ENCODE measurements around the gene IKZF2.

DNA sequence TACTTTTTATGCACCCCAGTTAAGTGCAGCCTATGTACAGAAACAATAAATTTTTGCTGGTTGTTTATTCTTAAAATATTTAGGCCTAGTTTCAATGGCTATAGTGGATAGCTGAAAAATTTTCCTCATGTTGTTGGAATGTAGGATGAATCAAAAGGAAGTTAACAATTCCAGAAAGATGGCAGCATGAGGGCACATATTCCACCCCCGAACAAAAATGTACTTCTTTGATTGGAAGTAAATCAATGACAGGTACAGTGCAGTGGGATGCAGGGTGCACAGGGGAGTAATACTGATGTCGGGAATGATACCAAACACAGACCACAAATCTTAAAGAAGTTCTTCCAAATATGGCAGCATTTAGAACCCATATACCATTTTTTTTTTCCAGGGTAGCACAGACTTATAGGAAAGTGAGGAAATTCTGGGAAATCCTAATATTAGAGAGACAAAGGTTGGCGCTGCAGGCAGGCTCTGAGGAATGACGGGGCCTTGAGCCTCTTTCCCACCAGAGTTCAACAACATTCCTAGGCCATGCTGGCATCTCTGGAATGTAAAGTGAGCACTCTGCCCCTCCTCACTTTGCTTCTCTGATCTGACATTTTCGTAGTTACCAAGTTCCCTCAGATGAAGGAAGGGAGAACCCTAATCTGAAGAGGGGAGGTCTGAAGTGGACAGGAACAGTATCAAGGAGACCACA is 36.6 kb upstream of the IKZF2 start:
- TF ChIP-seq EGR1 (IDR thresholded peaks at IDR 0.05; ENCODE audit: low read depth in 2 of 2) (no peak), CTCF (IDR thresholded peaks at IDR 0.05; ENCODE audit: low read depth, low read length, missing input control) (no peak), YY1 (IDR thresholded peaks at IDR 0.05) (no peak), JUND (IDR thresholded peaks at IDR 0.05) (no peak), TAF1 (conservative IDR thresholded peaks at IDR 0.05) (no peak), RXRA (IDR thresholded peaks at IDR 0.05) (no peak), GABPA (IDR thresholded peaks at IDR 0.05 in 1 of 2, conservative IDR thresholded peaks at IDR 0.05 in 1 of 2) (no peak)
- TF ChIP-seq, protein P1, sequence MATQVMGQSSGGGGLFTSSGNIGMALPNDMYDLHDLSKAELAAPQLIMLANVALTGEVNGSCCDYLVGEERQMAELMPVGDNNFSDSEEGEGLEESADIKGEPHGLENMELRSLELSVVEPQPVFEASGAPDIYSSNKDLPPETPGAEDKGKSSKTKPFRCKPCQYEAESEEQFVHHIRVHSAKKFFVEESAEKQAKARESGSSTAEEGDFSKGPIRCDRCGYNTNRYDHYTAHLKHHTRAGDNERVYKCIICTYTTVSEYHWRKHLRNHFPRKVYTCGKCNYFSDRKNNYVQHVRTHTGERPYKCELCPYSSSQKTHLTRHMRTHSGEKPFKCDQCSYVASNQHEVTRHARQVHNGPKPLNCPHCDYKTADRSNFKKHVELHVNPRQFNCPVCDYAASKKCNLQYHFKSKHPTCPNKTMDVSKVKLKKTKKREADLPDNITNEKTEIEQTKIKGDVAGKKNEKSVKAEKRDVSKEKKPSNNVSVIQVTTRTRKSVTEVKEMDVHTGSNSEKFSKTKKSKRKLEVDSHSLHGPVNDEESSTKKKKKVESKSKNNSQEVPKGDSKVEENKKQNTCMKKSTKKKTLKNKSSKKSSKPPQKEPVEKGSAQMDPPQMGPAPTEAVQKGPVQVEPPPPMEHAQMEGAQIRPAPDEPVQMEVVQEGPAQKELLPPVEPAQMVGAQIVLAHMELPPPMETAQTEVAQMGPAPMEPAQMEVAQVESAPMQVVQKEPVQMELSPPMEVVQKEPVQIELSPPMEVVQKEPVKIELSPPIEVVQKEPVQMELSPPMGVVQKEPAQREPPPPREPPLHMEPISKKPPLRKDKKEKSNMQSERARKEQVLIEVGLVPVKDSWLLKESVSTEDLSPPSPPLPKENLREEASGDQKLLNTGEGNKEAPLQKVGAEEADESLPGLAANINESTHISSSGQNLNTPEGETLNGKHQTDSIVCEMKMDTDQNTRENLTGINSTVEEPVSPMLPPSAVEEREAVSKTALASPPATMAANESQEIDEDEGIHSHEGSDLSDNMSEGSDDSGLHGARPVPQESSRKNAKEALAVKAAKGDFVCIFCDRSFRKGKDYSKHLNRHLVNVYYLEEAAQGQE (IDR thresholded peaks at IDR 0.05): no peak
- TF ChIP-seq, protein P2, sequence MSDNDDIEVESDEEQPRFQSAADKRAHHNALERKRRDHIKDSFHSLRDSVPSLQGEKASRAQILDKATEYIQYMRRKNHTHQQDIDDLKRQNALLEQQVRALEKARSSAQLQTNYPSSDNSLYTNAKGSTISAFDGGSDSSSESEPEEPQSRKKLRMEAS (IDR thresholded peaks at IDR 0.05): no peak
